Epithelial cell of esophagus (primary cell): ENCODE measurements around the gene LTBP1.
"Not testable (repeated sequence)": the region's sequence is repeated elsewhere in the genome, so short reads cannot be mapped to it uniquely, and the experiment has no call there.

Experiments
- DNase-seq: peaks from one replicate; pipeline ENCODE4 v3.0.0; 2010; ENCODE audit warnings: low read depth
- H3K4me3 ChIP-seq: 2 replicates; pipeline ENCODE4 v1.5.1; 2011; ENCODE audit warnings: mild to moderate bottlenecking, low read length, control low read depth
- CTCF ChIP-seq: IDR thresholded peaks from 2 replicates; pipeline ENCODE4 v1.5.1; 2011; ENCODE audit warnings: low read depth, mild to moderate bottlenecking, low read length, control low read depth, inconsistent platforms; ENCODE audit not compliant: insufficient read depth; ENCODE audit errors: missing control alignments

The LTBP1 gene

GRCh38 chr2:33380001-33380609 lies 433.4 kb downstream of the LTBP1 start:
- peak; percentile 25 for DNase-seq
- TF ChIP-seq CTCF: peak; percentile 57
- H3K4me3 ChIP-seq: no peak overlapping the region

GRCh38 chr2:33380719-33381118 lies 434.0 kb downstream of the LTBP1 start:
- no peak for TF ChIP-seq CTCF
- DNase-seq: no peak
- no peak overlapping the region for H3K4me3 ChIP-seq

- H3K4me3 ChIP-seq: no peak overlapping the region
- no peak for DNase-seq
- no peak for TF ChIP-seq CTCF
Observed at GRCh38 chr2:33381301-33381858, 434.6 kb downstream of the LTBP1 start.

- no peak overlapping the region for H3K4me3 ChIP-seq
- TF ChIP-seq CTCF: no peak
- DNase-seq: no peak
Observed at GRCh38 chr2:33383855-33384598, 437.3 kb downstream of the LTBP1 start.

GRCh38 chr2:33384599-33384961 lies 437.8 kb downstream of the LTBP1 start:
- no peak for DNase-seq
- no peak overlapping the region for H3K4me3 ChIP-seq
- TF ChIP-seq CTCF: no peak

- no peak overlapping the region for H3K4me3 ChIP-seq
- no peak for DNase-seq
- no peak for TF ChIP-seq CTCF
Observed at GRCh38 chr2:33388996-33389395, 442.2 kb downstream of the LTBP1 start.

GRCh38 chr2:33389695-33390094 lies 442.9 kb downstream of the LTBP1 start:
- not testable (repeated sequence) for H3K4me3 ChIP-seq, DNase-seq
